GM21737 (cell line): Measurements from ENCODE around the gene FBXW7.

Experiments used
- ATAC-seq: cut with Tn5 transposase; IDR thresholded peaks from one replicate; pipeline ENCODE4 v1.9.1; 2021; ENCODE audit warnings: mild to moderate bottlenecking, moderate library complexity; ENCODE audit not compliant: unreplicated experiment

FBXW7 gene

DNA sequence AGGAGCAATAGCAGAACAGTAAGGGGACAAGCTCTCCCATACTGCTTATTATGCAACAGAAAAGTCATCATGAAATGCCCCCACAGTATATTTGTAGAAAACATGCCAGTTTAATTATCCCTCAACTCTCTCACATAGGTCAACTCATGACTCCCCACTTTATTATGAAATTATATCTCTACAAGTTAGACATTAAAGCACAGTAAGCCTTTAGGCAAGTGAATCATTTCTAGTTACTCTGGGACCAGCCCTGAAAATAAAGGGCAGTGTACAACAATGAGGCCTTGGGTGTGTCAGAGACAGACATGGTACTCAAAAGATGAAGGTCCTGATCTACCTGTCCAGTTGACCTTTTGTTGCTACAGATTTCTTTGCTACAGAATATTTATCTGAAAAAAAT lies 191.9 kb downstream of the FBXW7 start:
- ATAC-seq: no peak

DNA sequence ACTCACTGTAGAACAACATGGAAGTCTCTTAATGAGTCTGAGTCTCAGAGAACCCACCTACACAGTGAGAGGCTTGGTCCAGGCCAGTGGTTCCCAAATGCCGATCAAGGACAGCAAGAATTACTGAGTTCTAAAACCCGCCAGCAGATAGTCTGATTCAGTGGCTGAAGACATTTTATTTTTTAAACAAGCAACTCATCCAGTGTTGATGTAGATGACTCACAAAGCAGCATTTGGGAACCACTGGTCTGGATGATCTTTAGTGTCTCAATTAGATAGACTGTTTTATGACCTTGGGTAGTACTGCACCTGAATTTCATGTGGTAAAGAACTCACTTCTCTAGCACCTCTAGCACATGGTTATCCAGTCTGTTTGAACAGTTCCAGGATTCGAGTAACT lies 193.6 kb downstream of the FBXW7 start:
- ATAC-seq: no peak

DNA sequence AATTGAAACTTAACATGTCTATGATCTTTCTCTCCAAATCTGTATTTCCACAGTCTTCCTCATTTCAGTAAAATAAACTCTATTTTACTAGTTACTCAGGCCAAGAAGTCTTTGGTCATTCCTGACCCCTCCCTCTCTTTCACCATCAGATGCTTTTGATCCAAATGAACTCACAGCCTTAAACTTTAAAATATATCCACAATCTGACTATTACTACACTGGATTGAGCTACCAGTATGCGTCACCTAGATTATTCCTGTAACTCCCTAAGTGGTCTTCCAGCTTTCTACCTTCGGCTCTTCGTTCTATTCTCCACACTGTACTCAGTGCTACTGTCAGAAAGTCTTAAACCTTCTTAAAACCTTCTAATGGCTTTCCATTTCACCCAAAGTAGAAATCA lies 195.1 kb downstream of the FBXW7 start:
- no peak for ATAC-seq

- ATAC-seq: no peak
These were observed 196.3 kb downstream of the FBXW7 start for GRCh38 chr4:152339576-152339975.

DNA sequence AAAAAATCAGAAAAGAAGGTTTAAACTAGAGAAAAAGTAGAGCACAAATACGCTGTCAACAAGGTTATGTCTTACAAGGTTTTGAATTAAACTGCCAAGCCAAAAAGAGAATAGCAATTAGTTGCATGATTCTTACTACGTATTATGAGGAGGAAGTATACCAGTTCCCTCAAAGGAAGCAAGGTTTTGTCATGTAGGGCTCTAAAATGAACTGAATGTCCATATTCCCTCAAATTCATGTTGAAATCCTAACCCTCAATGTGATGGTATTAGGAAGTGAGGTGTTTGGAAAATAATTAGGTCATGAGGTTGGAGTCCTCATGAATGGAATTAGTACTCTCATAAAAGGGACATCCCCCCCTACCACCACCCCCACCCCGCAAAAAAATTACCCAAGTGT lies 201.0 kb downstream of the FBXW7 start:
- no peak for ATAC-seq

GRCh38 chr4:152331042-152331441 lies 204.8 kb downstream of the FBXW7 start:
- ATAC-seq: no peak

- no peak for ATAC-seq
These were observed 207.3 kb downstream of the FBXW7 start for GRCh38 chr4:152328582-152328981.

DNA sequence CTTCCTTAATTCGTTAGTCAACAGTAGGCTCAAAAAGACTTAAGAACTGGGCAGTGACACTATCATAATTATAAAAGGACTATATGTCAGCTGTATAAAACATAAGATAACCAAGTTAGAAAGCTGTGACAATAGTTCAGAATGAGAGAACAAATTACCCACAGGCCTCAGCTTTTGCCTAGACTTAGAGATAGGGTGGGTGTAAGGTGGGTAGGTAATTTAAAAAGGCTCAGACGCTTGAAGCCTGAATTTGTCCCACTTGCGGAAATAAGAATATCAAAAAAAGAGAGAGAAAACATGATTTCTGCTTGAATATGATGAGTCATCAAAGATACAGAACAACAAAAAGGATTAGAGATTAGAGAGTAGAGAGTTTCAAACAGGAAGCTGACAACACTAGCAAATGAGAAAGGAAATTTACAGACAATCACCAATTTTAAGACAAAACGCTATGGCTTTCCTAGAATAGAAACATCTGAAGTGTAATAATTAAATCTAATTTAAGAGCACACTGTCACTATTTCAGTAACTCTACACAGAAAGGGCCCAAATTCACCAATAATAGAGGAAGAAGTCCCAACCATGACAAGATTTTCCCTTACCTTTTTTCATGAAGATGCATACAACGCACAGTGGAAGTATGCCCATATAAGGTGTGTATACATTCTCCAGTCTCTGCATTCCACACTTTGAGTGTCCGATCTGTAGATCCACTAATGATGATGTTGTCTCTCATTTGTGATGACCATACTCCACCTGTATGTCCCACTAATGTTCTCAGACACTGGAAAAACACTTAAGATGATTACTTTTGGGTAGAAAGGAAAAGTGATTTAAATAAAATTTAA lies 208.1 kb downstream of the FBXW7 start:
- no peak for ATAC-seq

GRCh38 chr4:152325831-152326230 lies 210.1 kb downstream of the FBXW7 start:
- no peak for ATAC-seq

DNA sequence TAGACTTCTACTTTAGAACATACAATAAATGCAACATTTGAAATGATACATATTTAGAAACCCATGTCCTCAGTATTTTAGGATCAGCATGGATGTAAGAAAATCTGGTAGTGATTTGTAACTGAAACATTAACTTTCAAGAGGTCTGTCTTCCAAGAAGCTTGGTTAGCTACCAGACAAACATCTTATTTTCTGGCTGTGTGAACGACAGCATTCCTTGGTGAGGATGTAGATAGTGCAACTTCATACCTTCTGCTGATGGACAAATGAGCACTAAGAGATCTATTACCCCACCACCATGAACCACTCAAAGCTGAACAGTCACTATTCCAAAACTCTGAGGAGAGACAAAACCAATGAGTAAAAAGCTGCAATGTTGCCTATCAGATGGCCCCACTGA lies 212.7 kb downstream of the FBXW7 start:
- no peak for ATAC-seq

DNA sequence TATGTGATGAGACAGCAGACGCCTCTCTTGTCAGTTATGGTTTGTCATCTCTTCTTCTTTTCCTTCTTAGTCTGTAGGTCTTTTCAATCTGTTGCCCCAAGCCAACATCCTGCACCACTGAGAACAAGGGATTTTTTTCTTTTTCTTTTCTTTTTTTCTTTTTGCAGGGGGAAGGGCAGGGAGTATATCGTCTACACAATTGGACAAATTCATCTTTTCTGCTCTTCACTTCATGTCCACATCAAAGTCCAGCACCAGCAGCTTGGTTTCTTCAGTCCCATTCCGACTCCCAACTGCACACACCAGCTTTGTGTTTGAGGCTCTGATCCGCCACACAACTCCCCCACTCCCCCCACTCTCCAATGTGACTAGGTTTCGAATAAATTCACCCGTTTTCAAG lies 213.2 kb downstream of the FBXW7 start:
- ATAC-seq: no peak

GRCh38 chr4:152321923-152322322 lies 214.0 kb downstream of the FBXW7 start:
- no peak for ATAC-seq

DNA sequence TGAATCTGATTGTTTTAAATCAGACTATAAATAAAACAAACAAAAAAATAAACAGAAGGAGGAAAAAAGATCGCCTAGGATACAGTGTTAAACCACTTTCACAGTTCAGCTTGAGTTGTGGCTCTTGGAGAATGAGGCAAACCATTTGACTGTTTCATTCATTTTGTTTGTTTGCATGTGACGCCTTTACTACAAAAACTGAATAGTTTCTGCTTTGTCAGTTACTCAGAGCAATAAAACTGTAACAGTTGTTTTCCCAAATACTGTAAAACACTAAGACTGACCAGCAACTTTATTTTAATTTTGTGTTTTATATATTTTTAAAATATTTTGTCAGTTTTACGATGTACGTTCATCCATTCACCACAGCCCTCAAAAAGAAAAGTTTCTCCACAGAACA lies 214.5 kb downstream of the FBXW7 start:
- ATAC-seq: no peak

DNA sequence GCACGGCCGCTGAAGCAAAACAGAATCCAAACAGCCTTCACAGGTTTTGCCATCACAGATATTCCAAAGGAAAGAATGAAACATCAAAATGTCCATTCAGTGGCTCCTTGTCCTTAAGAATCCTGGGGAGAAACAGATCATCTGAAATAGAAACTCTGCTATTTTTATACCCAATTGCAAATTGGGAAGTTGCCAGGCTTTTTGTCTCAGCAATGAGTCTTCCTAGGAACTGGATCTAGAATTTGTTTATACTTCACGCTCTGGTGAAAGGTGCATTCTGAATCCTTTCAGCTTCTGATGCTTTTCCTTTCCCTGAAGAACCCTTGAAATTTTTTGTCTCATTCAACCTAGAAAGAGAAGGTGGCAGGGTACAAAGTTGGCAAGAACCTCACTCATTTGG lies 218.9 kb downstream of the FBXW7 start:
- no peak for ATAC-seq

- ATAC-seq: no peak
These were observed 225.6 kb downstream of the FBXW7 start for GRCh38 chr4:152310257-152310656.

GRCh38 chr4:152309418-152309817 lies 226.5 kb downstream of the FBXW7 start:
- ATAC-seq: no peak

DNA sequence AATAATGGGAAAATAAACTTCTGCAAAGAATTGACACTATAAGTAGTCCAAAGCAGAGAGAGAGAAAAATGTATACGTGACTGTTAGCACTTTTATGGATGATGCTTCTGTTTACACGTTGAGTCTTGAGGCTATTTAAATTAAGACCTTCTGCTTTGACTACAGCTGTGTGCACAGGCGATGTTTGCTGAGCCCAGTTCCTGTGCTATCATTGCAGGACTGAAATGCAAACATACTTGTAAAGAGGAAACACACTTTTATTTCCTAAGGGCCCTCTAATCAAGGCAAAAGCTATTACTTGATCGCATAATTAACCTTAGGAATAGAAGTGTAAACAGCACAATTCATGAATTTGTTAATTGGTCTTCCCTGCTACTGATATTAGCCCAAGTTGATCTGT lies 226.9 kb downstream of the FBXW7 start:
- ATAC-seq: no peak

DNA sequence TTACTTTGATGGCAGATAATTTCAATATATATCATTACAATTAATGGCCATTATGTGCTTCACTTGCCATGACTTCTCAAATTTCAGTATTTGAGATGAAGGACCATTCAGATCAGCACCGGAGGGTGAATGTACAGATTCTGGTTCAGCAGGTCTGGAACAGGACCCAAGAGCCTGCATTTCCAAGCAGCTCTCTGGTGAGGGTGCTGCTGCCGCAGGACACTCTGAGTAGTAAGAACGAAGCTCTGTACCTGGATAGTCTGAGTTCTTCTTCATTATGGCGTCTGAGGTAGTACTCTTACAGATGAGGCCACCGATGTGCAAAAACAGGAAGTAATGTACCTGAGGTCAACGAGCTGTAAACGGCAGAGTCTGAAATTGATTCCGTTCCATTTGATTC lies 228.2 kb downstream of the FBXW7 start:
- ATAC-seq: no peak

GRCh38 chr4:152306541-152306940 lies 229.4 kb downstream of the FBXW7 start:
- no peak for ATAC-seq

GRCh38 chr4:152304220-152304619 lies 231.7 kb downstream of the FBXW7 start:
- peak; percentile 87 for ATAC-seq

DNA sequence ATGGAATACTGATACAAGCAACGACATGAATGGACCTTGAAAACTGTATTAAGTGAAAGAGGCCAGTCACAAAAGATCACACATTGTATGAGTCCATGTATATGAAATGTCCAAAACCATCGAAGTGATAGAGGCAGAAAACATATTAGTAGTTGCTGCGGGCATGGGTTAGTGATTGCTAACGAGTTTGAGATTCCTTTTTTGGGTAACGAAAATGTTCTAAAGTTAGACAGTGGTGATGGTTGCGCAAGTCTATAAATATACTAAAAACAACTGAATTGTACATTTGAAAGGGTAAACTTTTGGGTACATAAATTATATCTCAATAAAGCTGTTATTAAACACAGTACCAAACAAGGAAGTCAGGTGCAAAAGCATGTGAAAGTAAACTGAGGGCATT lies 234.5 kb downstream of the FBXW7 start:
- no peak for ATAC-seq

- ATAC-seq: no peak
These were observed 236.3 kb downstream of the FBXW7 start for GRCh38 chr4:152299553-152299952.

GRCh38 chr4:152296386-152296785 lies 239.5 kb downstream of the FBXW7 start:
- no peak for ATAC-seq
